ENCODE results near the gene KRT35. TPM values are rescaled to one million over a fixed set of nuclear protein-coding genes. Genes with fewer than 3 reads are reported as not detected.

Gene KRT35
- total RNA-seq, 1 donor from 2014 or later = not detected

DNA sequence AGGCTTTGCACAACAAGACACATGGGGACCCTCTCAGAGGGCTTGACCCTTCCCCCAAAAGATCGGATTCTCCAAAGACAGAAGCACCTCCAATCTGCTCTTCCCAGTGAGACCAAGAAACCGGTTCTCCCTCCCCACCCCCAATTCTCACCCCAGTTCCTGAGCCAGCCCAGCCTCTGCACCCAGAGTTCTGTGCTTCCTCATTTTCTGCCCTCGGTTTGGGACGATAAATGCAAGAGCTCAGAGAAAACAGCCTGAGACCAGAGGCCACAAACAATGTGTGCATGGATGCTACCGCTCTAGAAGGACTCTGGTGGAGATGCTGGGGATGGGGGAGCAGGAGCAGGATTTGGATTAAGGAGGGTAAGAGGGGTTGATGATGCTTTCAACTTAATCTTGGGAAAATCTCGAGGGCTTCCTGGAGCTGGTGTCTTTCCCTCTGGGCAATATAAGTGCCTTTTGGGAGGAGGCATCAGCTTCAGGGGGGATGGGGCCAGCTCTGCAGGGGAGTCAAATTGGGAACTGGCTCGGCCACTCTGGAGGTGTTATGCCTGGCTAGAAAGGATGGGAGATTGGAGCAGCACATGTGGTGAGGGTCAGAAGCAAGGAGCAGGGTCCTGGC is 31.7 kb upstream of the KRT35 start:
- no peak for DNase-seq (ENCODE audit: low read depth in 2 of 2)

GRCh38 chr17:41511716-41512115 is 30.8 kb upstream of the KRT35 start:
- no peak for DNase-seq (ENCODE audit: low read depth in 2 of 2)

DNA sequence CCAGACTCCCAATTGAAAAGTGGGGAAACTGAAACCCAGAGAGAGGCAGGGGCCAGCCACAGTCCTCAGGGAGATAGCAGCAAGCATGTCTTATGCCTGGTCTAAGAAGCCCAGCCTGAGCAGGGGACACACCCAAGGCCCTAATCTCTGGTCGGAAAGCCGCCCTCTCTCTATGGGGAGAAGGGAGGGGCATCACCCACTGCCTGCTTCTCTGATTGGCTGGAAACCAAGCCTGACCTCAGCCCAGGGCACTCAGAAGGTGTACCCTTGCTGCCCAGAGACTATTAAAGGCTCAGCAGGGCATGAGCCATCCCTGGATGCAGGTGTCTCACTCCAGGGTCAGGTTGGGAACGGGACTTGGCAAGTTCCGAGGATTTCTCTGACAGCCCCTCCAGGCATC is 30.2 kb upstream of the KRT35 start:
- DNase-seq (ENCODE audit: low read depth in 2 of 2) = no peak

GRCh38 chr17:41510251-41511065 is 29.5 kb upstream of the KRT35 start:
- DNase-seq (ENCODE audit: low read depth in 2 of 2) = no peak

DNA sequence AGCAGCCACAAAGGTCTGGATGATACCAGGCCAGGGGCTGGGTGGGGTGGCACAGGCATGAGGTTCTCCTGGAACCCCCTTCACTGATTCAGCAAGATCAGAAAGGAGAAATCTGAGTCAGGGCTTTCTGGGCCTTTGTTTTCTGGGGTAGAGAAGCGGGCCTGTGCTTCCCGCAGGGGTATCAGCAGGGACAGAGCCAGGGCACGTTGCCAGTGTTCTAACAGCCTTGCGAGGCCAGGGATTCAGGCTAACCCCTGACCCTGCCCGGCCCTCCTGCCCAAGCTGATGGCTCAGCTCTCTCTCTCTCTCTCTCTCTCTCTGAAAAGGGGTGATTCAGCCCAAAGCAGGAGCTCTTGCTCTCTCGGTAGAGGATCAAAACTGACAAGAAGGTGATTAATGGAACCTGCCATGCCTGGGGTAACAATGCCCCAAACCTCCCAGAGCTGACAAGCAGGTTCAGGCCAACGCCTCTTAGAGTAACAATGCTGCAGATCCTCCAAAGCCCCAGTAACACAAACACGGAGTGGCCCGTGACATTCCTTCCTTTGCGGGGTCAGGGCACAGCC is 26.4 kb upstream of the KRT35 start:
- DNase-seq (ENCODE audit: low read depth in 2 of 2) = no peak

DNA sequence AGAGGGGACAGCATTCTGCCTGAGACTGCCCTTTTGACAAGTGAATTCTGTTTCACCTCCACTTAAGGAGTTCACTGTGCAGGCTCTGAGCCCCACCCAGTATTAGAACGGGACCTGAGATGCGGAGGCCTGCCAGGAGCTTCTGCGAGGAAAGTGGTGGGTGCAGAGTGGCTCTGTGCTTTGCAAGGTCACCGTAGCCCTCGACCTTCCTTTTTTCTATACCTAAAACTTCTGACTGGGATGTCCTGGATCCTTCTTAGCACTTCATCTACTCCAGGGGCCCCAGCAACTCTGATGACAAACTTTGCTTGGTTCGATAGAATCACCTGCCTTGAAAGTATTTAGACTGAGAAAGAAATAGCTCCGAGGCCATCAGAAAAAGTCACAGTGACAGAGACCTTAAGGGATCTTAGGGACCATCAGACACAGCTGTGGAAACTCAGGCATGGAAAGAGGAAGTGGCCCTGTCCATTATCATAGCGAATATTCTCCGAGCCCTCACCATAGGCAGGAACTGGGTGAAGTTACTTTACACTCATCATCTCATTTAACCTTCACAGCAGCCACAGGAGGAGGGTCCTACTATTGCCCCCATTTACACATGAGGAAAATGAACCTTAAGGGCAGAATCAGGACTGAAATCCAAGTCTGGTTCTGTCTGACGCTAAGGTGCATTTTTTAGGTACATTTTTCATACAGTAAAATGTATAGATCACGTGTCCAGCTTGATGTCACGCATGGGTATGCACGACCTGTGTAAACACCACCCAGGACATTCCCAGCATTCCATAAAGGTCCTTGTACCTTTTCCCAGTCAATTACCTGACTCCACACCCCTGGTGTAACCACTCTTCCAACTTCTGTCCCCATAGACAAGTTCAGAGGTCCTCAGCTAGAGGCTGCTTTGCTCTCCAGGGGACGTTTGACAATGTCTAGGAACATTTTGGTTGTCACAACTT is 25.1 kb upstream of the KRT35 start:
- no peak for DNase-seq (ENCODE audit: low read depth in 2 of 2)

DNA sequence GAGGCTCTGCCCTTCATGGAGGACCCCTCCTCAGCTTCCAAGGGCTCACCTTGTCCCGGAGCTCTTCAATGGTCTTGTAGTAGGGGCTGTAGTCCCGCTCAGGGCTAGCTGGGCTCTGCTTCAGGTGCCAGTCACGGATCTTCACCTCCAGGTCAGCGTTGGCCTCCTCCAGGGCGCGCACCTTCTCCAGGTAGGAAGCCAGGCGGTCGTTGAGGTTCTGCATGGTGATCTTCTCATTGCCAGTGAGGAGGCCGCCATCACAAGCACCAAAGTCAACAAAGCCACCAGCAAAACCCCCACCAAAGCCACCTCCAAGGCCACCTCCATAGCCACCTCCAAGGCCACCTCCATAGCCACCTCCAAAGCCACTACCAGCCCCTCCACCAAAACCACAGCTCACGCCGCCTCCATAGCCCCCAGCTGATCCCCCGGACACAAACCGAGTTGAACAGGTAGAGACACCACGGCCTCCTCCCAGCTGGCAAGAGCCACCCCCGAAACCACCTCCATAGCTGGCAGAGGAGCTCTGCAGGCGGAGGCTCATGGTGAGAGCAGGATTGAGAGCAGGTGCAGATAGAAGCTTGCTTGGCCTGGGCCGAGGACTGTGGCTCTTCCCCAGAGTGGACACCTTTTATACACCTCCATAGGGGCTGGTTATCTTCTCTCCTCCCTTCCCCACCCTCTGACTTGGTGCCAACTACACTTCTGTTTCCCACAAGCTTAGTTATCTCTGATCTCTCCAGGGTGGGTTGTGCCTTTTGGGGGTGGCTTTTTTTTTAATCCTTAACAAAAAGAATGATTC is 24.3 kb upstream of the KRT35 start, which contains the start of gene KRT13:
Gene KRT13, minus strand, starts transcription at position 606 of the 802 bp plus-strand sequence. Its CDS starts 62 bp downstream, at position 544.
- no peak for DNase-seq (ENCODE audit: low read depth in 2 of 2)

DNA sequence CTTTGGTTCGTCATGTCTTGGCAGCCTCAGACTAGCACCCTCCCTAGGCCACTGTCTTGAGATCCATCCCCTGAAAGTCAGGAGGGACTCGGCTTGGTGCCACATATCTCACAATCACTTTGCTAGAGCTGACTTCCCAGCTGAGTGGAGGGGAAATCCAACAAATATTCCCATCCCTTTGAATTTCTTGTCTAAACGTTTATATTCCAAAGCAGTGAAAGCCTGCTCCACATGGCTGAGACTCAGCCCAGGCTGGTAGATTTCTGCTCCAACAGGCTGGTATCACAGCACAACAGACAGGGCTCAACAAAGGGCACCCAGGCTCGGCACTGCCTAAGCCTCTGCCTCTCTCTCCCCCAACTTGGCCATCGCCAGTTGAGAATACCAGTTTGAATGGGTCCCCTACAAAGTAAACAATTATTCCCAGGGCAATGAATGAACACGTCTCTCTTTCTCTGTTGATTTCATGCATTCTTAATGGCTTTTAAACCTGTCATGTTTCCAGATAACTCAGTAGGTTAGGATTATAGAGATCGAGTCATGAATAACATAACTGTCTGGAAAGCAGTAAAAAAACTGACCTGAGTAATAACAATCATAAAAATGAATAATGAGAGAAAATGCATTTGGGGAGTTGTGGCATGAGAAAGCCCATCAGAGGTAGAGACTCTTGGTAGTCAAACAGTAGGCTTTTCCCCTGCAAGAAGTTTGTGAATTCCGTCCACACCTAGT is 23.5 kb upstream of the KRT35 start:
- no peak for DNase-seq (ENCODE audit: low read depth in 2 of 2)

GRCh38 chr17:41503202-41503601 is 22.3 kb upstream of the KRT35 start:
- no peak for DNase-seq (ENCODE audit: low read depth in 2 of 2)

GRCh38 chr17:41500131-41500911 is 19.4 kb upstream of the KRT35 start:
- peak; percentile 58 to 72 for DNase-seq (ENCODE audit: low read depth in 2 of 2)

DNA sequence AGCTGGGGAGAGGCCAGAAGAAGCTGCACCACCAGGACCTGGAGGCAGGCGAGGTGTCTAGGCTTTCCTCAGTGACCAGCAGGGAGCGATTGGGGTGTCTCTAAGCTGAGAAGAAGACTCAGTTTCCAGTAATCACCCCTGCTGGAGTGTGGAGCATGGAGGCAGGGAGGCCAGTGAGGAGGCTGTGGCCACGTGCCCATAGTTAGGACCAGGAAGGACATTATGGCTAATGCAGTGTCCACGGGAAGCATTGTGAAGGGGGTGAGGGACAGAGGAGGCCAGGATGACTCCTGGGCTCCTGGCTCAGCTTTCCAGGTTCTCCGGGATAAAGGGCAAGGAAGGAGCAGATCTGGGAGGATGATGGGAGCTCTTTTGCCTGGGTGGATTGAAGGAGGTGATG is 18.8 kb upstream of the KRT35 start:
- no peak for DNase-seq (ENCODE audit: low read depth in 2 of 2)

DNA sequence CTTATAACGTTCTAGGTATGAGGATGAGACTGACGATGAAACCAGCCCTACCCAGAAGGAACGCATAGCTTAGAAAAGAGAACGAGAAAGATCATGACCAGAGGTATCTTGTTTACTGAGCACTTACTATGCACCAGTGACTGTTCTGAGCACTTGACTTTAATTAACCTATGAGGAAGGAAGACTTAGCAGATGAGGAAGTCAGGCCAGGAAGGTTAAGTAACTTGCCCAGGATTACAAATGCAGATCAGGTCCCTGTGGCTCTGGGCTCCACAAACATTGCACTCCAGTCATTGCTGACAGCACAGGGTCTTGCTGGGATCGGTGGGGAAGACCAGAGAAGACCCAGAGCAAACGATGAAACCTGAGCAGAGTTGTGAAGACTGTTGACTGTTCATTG is 17.3 kb upstream of the KRT35 start:
- no peak for DNase-seq (ENCODE audit: low read depth in 2 of 2)

- peak; percentile 68 to 81 for DNase-seq (ENCODE audit: low read depth in 2 of 2)
Measured at GRCh38 chr17:41496803-41497484, 16.0 kb upstream of the KRT35 start.

DNA sequence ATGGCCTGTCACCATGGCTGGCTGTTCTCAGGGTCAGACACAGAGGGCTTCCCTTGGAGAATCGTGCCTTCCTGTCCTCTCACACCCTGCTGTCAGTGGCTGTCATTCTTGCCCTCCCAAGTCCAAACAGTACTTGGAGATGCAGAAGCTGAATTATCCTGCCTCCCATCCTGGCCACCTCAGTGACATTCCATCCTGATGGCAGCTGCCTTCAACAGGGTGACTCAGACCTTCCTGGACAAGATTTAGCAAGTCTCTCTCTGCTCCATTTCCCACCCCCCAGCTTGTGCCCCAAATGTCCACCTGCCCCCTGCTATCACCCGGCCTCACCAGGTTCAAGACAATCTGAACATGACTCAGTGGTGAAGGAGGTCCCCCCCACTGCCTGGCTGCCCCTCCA is 13.6 kb upstream of the KRT35 start:
- peak in 1 of 2 donors; percentile 35 for DNase-seq (ENCODE audit: low read depth in 2 of 2)

- peak; percentile 79 to 92 for DNase-seq (ENCODE audit: low read depth in 2 of 2)
Measured at GRCh38 chr17:41492771-41493170, 11.8 kb upstream of the KRT35 start.

DNA sequence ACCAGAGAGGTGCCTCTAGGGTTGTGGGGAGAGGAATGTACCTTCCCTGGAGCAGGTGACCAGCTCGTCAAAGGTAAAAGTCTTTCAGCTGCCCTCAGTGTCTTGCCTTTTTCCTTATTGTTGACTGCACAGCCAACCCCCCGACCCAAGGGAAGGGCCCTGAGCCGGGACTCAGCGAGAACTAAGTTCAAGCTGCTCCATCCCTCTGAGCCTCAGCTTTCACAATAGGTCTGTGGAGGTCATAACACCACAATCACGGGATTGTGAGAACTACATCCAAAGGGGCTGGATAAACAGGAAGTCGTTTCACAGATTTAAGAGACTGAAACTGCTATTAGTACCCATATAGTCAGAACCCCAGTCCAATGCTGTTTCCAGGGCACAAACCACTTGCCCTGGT is 11.4 kb upstream of the KRT35 start:
- peak; percentile 75 to 77 for DNase-seq (ENCODE audit: low read depth in 2 of 2)

- DNase-seq (ENCODE audit: low read depth in 2 of 2) = no peak
Measured at GRCh38 chr17:41491476-41491875, 10.5 kb upstream of the KRT35 start.

Data from dermis microvascular lymphatic vessel endothelial cell (primary cell).